Measurements from ENCODE around the gene GPSM3.

GPSM3 gene

GRCh38 chr6:32175711-32176475, 16.6 kb downstream of the GPSM3 start, which contains the start of gene AGPAT1:
Gene AGPAT1, minus strand, starts transcription at chr6:32176084. Its CDS starts 4,588 bp downstream, at chr6:32171496.
- in situ Hi-C loops (cut with MboI; ENCODE audit: low sequenced_read_pairs) = no loop called here

- in situ Hi-C loops (cut with MboI; ENCODE audit: low sequenced_read_pairs) = no loop called here
Measured at GRCh38 chr6:32175322-32175710, 17.1 kb downstream of the GPSM3 start.

- in situ Hi-C loops (cut with MboI; ENCODE audit: low sequenced_read_pairs) = no loop called here
Measured at GRCh38 chr6:32174416-32174815, 18.0 kb downstream of the GPSM3 start.

GRCh38 chr6:32173051-32173727, 19.3 kb downstream of the GPSM3 start:
- in situ Hi-C loops (cut with MboI; ENCODE audit: low sequenced_read_pairs) = no loop called here

- in situ Hi-C loops (cut with MboI; ENCODE audit: low sequenced_read_pairs) = no loop called here
Measured at GRCh38 chr6:32171234-32171633, 21.2 kb downstream of the GPSM3 start.

GRCh38 chr6:32170294-32170693, 22.1 kb downstream of the GPSM3 start:
- in situ Hi-C loops (cut with MboI; ENCODE audit: low sequenced_read_pairs) = no loop called here

- in situ Hi-C loops (cut with MboI; ENCODE audit: low sequenced_read_pairs) = no loop called here
Measured at GRCh38 chr6:32168807-32169591, 23.4 kb downstream of the GPSM3 start.

GRCh38 chr6:32168350-32168749, 24.1 kb downstream of the GPSM3 start:
- in situ Hi-C loops (cut with MboI; ENCODE audit: low sequenced_read_pairs) = no loop called here

- in situ Hi-C loops (cut with MboI; ENCODE audit: low sequenced_read_pairs) = no loop called here
Measured at GRCh38 chr6:32167761-32168262, 24.6 kb downstream of the GPSM3 start.

- in situ Hi-C loops (cut with MboI; ENCODE audit: low sequenced_read_pairs) = no loop called here
Measured at GRCh38 chr6:32167154-32167760, 25.2 kb downstream of the GPSM3 start.

GRCh38 chr6:32166411-32167061, 25.9 kb downstream of the GPSM3 start:
- in situ Hi-C loops (cut with MboI; ENCODE audit: low sequenced_read_pairs) = no loop called here

GRCh38 chr6:32164295-32164694, 28.1 kb downstream of the GPSM3 start, which contains the start of gene EGFL8:
Gene EGFL8, plus strand, starts transcription at chr6:32164595. Its CDS starts 1,571 bp downstream, at chr6:32166166.
- in situ Hi-C loops (cut with MboI; ENCODE audit: low sequenced_read_pairs) = no loop called here

- in situ Hi-C loops (cut with MboI; ENCODE audit: low sequenced_read_pairs) = no loop called here
Measured at GRCh38 chr6:32163559-32164258, 28.7 kb downstream of the GPSM3 start.

- in situ Hi-C loops (cut with MboI; ENCODE audit: low sequenced_read_pairs) = no loop called here
Measured at GRCh38 chr6:32158052-32158451, 34.4 kb downstream of the GPSM3 start.

GRCh38 chr6:32156891-32157290, 35.6 kb downstream of the GPSM3 start:
- in situ Hi-C loops (cut with MboI; ENCODE audit: low sequenced_read_pairs) = no loop called here

GRCh38 chr6:32154514-32155161, 37.8 kb downstream of the GPSM3 start:
- in situ Hi-C loops (cut with MboI; ENCODE audit: low sequenced_read_pairs) = no loop called here

GRCh38 chr6:32153564-32154513, 38.6 kb downstream of the GPSM3 start, which contains the start of gene PPT2:
Gene PPT2, plus strand, starts transcription at chr6:32154141. Its CDS starts 454 bp downstream, at chr6:32154595.
- in situ Hi-C loops (cut with MboI; ENCODE audit: low sequenced_read_pairs) = no loop called here

All from HL-60/S4 treated with phorbol 12-myristate 13-acetate at 8.2 ng/mL for 4 days and 3 days (cell line).